ENCODE measurements around the gene ERCC2. TPM values are rescaled to one million over a fixed set of nuclear protein-coding genes. Genes with fewer than 3 reads are reported as not detected.

ERCC2 gene
- total RNA-seq, 4 donors from 2014 or later, result 9.4 to 19.2 (median 15.9) TPM

GRCh38 chr19:45342911-45343310 is 27.5 kb downstream of the ERCC2 start:
- peaks cover 0 to 6% of the 10 kb centered on the region in 2 donors for H3K4me1 ChIP-seq
- no peak for TF ChIP-seq CTCF (IDR thresholded peaks at IDR 0.05)
- no peak for TF ChIP-seq POLR2A (IDR thresholded peaks at IDR 0.05)
- H3K27me3 ChIP-seq, result no peaks in the 10 kb centered on the region
- H3K27ac ChIP-seq, result no peak overlapping the region
- H3K4me3 ChIP-seq (replicated peaks in 1 of 3), result no peak overlapping the region
- no peaks in the 10 kb centered on the region for H3K9me3 ChIP-seq
- DNase-seq, result no peak
- 69 to 73% methylated on average over 13 of the region's 13 CpGs for WGBS, 2 donors
- H3K36me3 ChIP-seq, result no peaks in the 10 kb centered on the region
- intact Hi-C loops (cut with DNase I), result loop anchor here (5.0 kb wide), 1 partner anchor 91 kb away; the partner anchor contains the start of gene MARK4

- Histone ChIP-seq H3K36me3 (no peaks in the 10 kb centered on the region), H3K27ac (no peak overlapping the region), H3K4me1 (peaks cover 0 to 6% of the 10 kb centered on the region in 2 donors), H3K4me3 (replicated peaks in 1 of 3) (peak overlapping the region in 1 of 3 donors; percentile 40), H3K9me3 (no peaks in the 10 kb centered on the region), H3K27me3 (no peaks in the 10 kb centered on the region)
- intact Hi-C loops (cut with DNase I), result loop anchor here (5.0 kb wide), 1 partner anchor 89 kb away; the partner anchor contains the start of gene MARK4
- TF ChIP-seq CTCF (IDR thresholded peaks at IDR 0.05) (no peak), POLR2A (IDR thresholded peaks at IDR 0.05) (no peak)
- peak; percentile 11 to 17 for DNase-seq
- WGBS, 2 donors, result 20 to 25% methylated on average over 15 to 16 of the region's 25 CpGs
These were observed 29.4 kb downstream of the ERCC2 start for GRCh38 chr19:45340899-45341453.

GRCh38 chr19:45340232-45340898 is 30.0 kb downstream of the ERCC2 start, which contains the start of gene KLC3:
Gene KLC3, plus strand, starts transcription at chr19:45340750. Its CDS starts 4,792 bp downstream, at chr19:45345542.
- peak; percentile 44 for DNase-seq
- intact Hi-C loops (cut with DNase I), result loop anchor here (5.0 kb wide), 1 partner anchor 88 kb away; the partner anchor contains the start of gene MARK4
- Histone ChIP-seq H3K36me3 (no peaks in the 10 kb centered on the region), H3K27me3 (no peaks in the 10 kb centered on the region), H3K27ac (no peak within 1 kb of the TSS), H3K4me1 (peaks cover 0 to 6% of the 10 kb centered on the region in 2 donors), H3K9me3 (no peaks in the 10 kb centered on the region), H3K4me3 (replicated peaks in 1 of 3) (peak within 1 kb of the TSS in 1 of 3 donors; percentile 40)
- no peak for TF ChIP-seq POLR2A (IDR thresholded peaks at IDR 0.05)
- TF ChIP-seq CTCF (IDR thresholded peaks at IDR 0.05), result no peak
- WGBS, 2 donors, result 19 to 34% methylated on average over 17 to 20 of the region's 50 CpGs

GRCh38 chr19:45339629-45340028 is 30.7 kb downstream of the ERCC2 start:
- intact Hi-C loops (cut with DNase I), result loop anchor here (5.0 kb wide), 1 partner anchor 87 kb away; the partner anchor contains the start of gene MARK4
- H3K27ac ChIP-seq, result no peak overlapping the region
- no peak overlapping the region for H3K4me3 ChIP-seq (replicated peaks in 1 of 3)
- no peaks in the 10 kb centered on the region for H3K36me3 ChIP-seq
- TF ChIP-seq POLR2A (IDR thresholded peaks at IDR 0.05) (no peak), CTCF (IDR thresholded peaks at IDR 0.05) (no peak)
- WGBS, 2 donors, result 91% methylated on average over 6 of the region's 6 CpGs
- H3K4me1 ChIP-seq, result peaks cover 0 to 6% of the 10 kb centered on the region in 2 donors
- no peaks in the 10 kb centered on the region for H3K9me3 ChIP-seq
- no peak for DNase-seq
- no peaks in the 10 kb centered on the region for H3K27me3 ChIP-seq

Data from thyroid gland (tissue), 4 donors.